ENCODE measurements around the gene KDELR3. TPM values are rescaled to one million over a fixed set of nuclear protein-coding genes. Genes with fewer than 3 reads are reported as not detected.

Gene KDELR3
- total and polyA plus RNA-seq, 2 of the 8 experiments (the other 6 are each of a cell fraction or from before 2014, with no cell fraction given), result 7.9 to 13.0 TPM

GRCh38 chr22:38503021-38503420, 35.1 kb downstream of the KDELR3 start:
- peaks cover 12% of the 10 kb centered on the region for H3K23me2 ChIP-seq (ENCODE audit: low read depth, low read length)
- no peak overlapping the region for H3K4ac ChIP-seq (replicated peaks; ENCODE audit: insufficient read length, low read depth, low read length)
- no peak overlapping the region for H4K8ac ChIP-seq (ENCODE audit: extremely low read depth, insufficient read depth, low read length)
- TF ChIP-seq BRCA1 (IDR thresholded peaks at IDR 0.05; ENCODE audit: low read depth, low read length) (no peak), SIRT6 (IDR thresholded peaks at IDR 0.05; ENCODE audit: low read length) (no peak), SP1 (IDR thresholded peaks at IDR 0.05; ENCODE audit: low read depth, low read length) (no peak), KDM1A (IDR thresholded peaks at IDR 0.05; ENCODE audit: borderline replicate concordance, low read length) (no peak), POLR2AphosphoS5 (IDR thresholded peaks at IDR 0.05; ENCODE audit: low read depth, low read length) (peak; percentile 32; the same call in 1 of the 2 replicates)
- WGBS, 2 experiments (ENCODE audit: extremely low coverage in 1 of 2, insufficient coverage in 1 of 2, insufficient read length in 1 of 2, insufficient replicate concordance in 2 of 2, low coverage in 1 of 2, low lambda C conversion rate in 2 of 2, missing lambda C conversion rate in 1 of 2), result 84% methylated on average over 4 of the region's 4 CpGs; no CpG with 5 or more reads in 1 of the 2 experiments
- FAIRE-seq (no peak), DNase-seq (ENCODE audit: low read depth in 1 of 2, low spot score in 2 of 2) (no peak)
- H3K9ac ChIP-seq (replicated peaks in 1 of 4; ENCODE audit: extremely low read depth in 1 of 4, low read depth in 3 of 4, low read length in 3 of 4), result 0 out of 7 replicates have a peak overlapping the region, but pooled peaks of 1 of the 4 experiments have one; percentile 9
- H3K14ac ChIP-seq (ENCODE audit: insufficient read length), result no peak overlapping the region
- POLR2A ChIA-PET (ENCODE audit: partially characterized antibody), result interaction anchor here (0.6 to 32.5 kb wide), 12 partner anchors 9 to 101 kb away, joined by 3 to 1102 read pairs (median 4); partner anchors contain the start of genes DMC1 and KDELR3
- H3K79me1 ChIP-seq (ENCODE audit: low read depth, low read length), result 0 out of 2 replicates have a peak, but pooled peaks cover 3% of the 10 kb centered on the region
- no peak overlapping the region for H2BK120ac ChIP-seq (replicated peaks; ENCODE audit: low read depth, low read length)
- peak overlapping the region; percentile 78 to 94 for H3K4me2 ChIP-seq (ENCODE audit: insufficient read depth in 1 of 2, low read depth in 2 of 2, low read length in 2 of 2)
- no peak overlapping the region for H2BK20ac ChIP-seq (ENCODE audit: low read length)
- no peak overlapping the region; the same call in 1 of the 2 replicates for H3K27ac ChIP-seq (ENCODE audit: low read depth, low read length)
- H3K18ac ChIP-seq (ENCODE audit: extremely low read depth, low read length), result no peak overlapping the region
- no peak overlapping the region for H2AFZ ChIP-seq (ENCODE audit: low read length)
- H4K91ac ChIP-seq (replicated peaks; ENCODE audit: insufficient read length, low read length), result no peak overlapping the region
- no peak overlapping the region for H2BK15ac ChIP-seq (ENCODE audit: low read length)
- no peaks in the 10 kb centered on the region for H3K9me3 ChIP-seq (ENCODE audit: insufficient read depth in 2 of 2, low read depth in 1 of 2, low read length in 1 of 2)
- H3K23ac ChIP-seq (ENCODE audit: insufficient read length), result no peak overlapping the region
- H2AK5ac ChIP-seq (ENCODE audit: low read depth, low read length), result no peak overlapping the region
- H3K36me3 ChIP-seq (ENCODE audit: control insufficient read depth in 2 of 4, insufficient read depth in 4 of 4, low read length in 3 of 4), result peaks cover 19 to 69% (median 31%) of the 10 kb centered on the region in 4 experiments
- peak overlapping the region; percentile 25 to 97 (median 58); a peak in 5 of 8 replicates for H3K4me3 ChIP-seq (ENCODE audit: extremely low read depth in 1 of 4, insufficient read depth in 2 of 4, low read depth in 3 of 4, low read length in 4 of 4)
- H4K20me1 ChIP-seq (replicated peaks in 1 of 2; ENCODE audit: control insufficient read depth in 1 of 2, insufficient read depth in 2 of 2, low read length in 2 of 2), result peaks cover 18% of the 10 kb centered on the region in 2 experiments
- H3K27me3 ChIP-seq (replicated peaks in 1 of 4; ENCODE audit: control insufficient read depth in 3 of 4, extremely low read depth in 1 of 4, insufficient read depth in 3 of 4, low read length in 3 of 4), result no peaks in the 10 kb centered on the region
- peaks cover 0 to 11% (median 5%) of the 10 kb centered on the region in 4 experiments; a peak in 5 of 7 replicates for H3K4me1 ChIP-seq (replicated peaks in 1 of 4; ENCODE audit: control insufficient read depth in 3 of 4, insufficient read depth in 4 of 4, low read length in 3 of 4)
- H2BK5ac ChIP-seq (ENCODE audit: low read depth, low read length), result no peak overlapping the region
- peaks cover 32 to 72% of the 10 kb centered on the region in 2 experiments for H3K79me2 ChIP-seq (ENCODE audit: control insufficient read depth in 1 of 2, insufficient read depth in 2 of 2, low read length in 2 of 2)
- H2BK12ac ChIP-seq (ENCODE audit: low read depth, low read length), result no peak overlapping the region
- CTCF ChIA-PET (ENCODE audit: partially characterized antibody), result interaction anchor here (1.2 to 1.4 kb wide), 2 partner anchors 9 to 15 kb away, joined by 4 to 7 read pairs; no protein-coding TSS in a partner anchor
- no peak overlapping the region for H3K56ac ChIP-seq (replicated peaks; ENCODE audit: insufficient read length, low read depth, low read length)
- H4K5ac ChIP-seq (ENCODE audit: insufficient read length, low read depth, low read length), result no peak overlapping the region
